Memory B cell (primary cell): ENCODE results near the gene ZNF366.

ENCODE experiments used
- ATAC-seq: fragments of 150-1000 bp; cut with Tn5 transposase; 2 replicates; pipeline ENCODE4 v1.10.0; 2021; ENCODE audit warnings: low read depth, mild to moderate bottlenecking, moderate library complexity
- DNase-seq, 2 donors: peaks; one replicate each; pipeline ENCODE4 v3.0.0; 2022; ENCODE audit warnings: low spot score in 2 of 2
- H3K27ac Mint-ChIP-seq: one replicate; pipeline ENCODE4 v1.8.0; 2022; ENCODE audit warnings: mild to moderate bottlenecking, moderate library complexity, mixed read lengths
- H3K27me3 Mint-ChIP-seq: one replicate; pipeline ENCODE4 v1.8.0; 2022; ENCODE audit warnings: mixed read lengths
- H3K36me3 Mint-ChIP-seq: one replicate; pipeline ENCODE4 v1.8.0; 2022; ENCODE audit warnings: mild to moderate bottlenecking, mixed read lengths
- H3K4me1 Mint-ChIP-seq: one replicate; pipeline ENCODE4 v1.8.0; 2022; ENCODE audit warnings: mixed read lengths
- H3K4me3 Mint-ChIP-seq: one replicate; pipeline ENCODE4 v1.8.0; 2022; ENCODE audit warnings: mild to moderate bottlenecking, moderate library complexity, mixed read lengths
- H3K9me3 Mint-ChIP-seq: one replicate; pipeline ENCODE4 v1.8.0; 2022; ENCODE audit warnings: mixed read lengths

Gene ZNF366

DNA sequence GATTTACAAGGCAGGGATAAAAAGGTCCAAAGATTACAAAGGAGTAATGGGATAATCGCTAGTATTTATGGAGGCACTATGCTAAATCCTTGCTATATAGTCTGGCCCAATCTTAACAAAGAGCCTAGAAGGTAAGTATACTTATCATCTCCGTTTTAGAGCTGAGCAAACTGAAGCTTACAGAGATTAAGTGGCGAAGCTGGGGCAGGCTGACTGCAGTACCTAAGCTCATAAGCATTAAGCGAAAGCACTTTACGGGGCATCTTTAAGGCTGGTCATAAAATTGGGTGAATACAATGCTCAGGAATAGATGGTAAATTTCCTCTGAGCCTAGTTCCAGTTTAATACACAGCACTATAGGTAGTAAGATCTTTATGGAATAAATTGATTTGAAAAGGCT, 30.0 kb upstream of the ZNF366 start:
- peaks cover 4% of the 10 kb centered on the region for H3K36me3 Mint-ChIP-seq
- H3K27ac Mint-ChIP-seq, result no peak overlapping the region
- DNase-seq (no peak), ATAC-seq (no peak)
- H3K27me3 Mint-ChIP-seq, result peaks cover 9% of the 10 kb centered on the region
- H3K4me1 Mint-ChIP-seq, result no peaks in the 10 kb centered on the region
- peaks cover 4% of the 10 kb centered on the region for H3K9me3 Mint-ChIP-seq
- H3K4me3 Mint-ChIP-seq, result no peak overlapping the region

DNA sequence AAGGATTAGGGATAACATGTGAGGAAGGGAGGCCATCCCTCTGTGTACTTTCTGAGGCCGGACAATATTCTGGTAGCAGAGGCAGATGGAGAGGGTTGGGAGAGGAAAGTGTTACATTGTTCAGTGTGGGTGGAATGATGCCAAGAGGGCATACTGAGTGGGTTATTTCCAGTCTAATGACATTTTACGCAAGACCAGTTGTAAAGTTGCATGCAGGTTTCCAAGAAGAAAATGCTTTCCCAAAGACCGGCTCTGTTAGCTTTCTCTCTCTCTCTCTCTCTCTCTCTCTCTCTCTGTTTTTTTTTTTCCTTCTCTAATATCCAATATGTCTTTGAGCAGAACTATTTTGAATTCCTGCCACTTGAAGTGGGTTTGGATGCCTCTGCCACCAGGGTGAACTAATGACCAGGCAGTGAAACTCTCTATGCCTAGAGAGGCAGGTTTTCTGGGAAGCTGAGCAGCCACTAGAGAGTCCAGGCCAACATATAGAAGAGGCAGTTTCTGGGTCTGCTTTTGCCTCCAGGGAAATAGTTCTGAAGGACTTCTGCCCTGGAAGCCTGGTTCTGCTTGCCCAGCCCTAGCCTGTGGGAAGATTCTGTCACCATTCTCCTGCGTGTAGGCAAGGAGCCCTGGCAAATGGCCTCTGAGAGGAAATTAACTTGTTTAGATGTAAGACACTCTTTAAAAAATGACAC, 24.4 kb upstream of the ZNF366 start:
- peaks cover 4% of the 10 kb centered on the region for H3K9me3 Mint-ChIP-seq

DNA sequence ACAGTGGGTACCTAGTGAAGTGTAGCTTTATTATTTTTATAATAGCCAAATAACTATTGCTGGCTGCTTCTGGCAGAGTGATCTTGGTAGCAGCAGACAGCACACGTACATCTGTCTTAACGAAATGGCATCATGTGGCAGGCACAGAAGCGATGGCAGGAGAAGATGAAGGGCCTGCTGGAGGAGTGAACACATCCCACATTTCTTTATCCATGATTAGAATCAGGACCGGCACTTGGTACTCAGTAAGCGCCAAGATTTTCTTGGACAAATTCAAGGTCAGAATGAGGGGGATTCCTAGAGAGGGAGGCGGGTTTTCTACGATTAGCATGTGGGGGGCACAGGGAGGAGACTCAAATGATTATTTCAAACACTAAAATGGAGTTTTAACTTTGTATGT, 23.0 kb upstream of the ZNF366 start:
- DNase-seq, result no peak
- Mint-ChIP-seq H3K27ac (no peak overlapping the region), H3K4me1 (no peaks in the 10 kb centered on the region), H3K4me3 (no peak overlapping the region), H3K36me3 (peaks cover 4% of the 10 kb centered on the region), H3K9me3 (peaks cover 4% of the 10 kb centered on the region), H3K27me3 (peaks cover 11% of the 10 kb centered on the region)
- ATAC-seq, result no peak

More for the DNA sequence above, 24.4 kb upstream of the ZNF366 start:
- Mint-ChIP-seq H3K27me3 (peaks cover 11% of the 10 kb centered on the region), H3K4me1 (no peaks in the 10 kb centered on the region), H3K27ac (no peak overlapping the region), H3K4me3 (no peak overlapping the region), H3K36me3 (peaks cover 4% of the 10 kb centered on the region)
- DNase-seq, result no peak
- no peak for ATAC-seq

DNA sequence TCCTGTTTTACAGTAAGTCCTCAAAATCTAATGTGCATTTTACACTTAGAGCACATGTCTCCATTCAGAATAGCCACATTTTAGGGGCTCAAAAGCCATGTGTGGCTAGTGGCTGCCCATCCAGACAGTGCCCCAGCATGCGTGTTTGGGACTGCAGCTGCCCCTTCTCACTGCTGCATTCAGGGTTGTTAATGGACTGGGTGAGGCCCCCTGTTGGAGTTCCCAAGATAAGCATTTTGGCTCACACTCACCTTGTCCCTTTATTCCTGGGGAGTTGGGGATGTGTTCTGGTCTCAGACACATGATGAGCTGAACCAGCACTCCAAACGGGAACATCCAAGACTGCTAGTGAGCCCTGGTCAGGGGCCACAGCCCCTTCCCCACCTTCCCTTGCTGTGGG, 22.2 kb upstream of the ZNF366 start:
- Mint-ChIP-seq H3K4me3 (no peak overlapping the region), H3K27ac (no peak overlapping the region), H3K4me1 (peaks cover under 1% of the 10 kb centered on the region), H3K36me3 (peaks cover 4% of the 10 kb centered on the region), H3K9me3 (peaks cover 4% of the 10 kb centered on the region), H3K27me3 (peaks cover 9% of the 10 kb centered on the region)
- ATAC-seq (no peak), DNase-seq (no peak)

DNA sequence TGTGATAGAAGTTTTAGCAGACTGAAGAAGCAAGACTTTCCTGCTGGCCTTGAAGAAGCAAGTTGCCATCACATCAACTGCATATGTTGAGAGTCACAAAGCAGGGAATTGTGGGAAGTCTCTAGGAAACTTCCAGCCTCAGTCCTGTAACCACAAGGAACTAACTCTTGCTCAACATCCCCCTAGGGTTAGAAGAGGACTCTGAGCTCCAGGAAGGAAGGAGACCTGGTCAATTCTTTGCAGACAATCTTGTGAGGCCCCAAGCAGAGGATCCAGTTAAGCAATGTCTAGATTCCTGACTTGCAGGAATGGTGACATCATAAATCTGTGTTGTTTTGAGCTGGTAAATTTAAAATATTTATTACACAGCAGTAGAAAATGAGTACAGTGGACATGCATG, 18.6 kb upstream of the ZNF366 start:
- H3K27ac Mint-ChIP-seq, result no peak overlapping the region
- DNase-seq, result no peak
- H3K27me3 Mint-ChIP-seq, result peaks cover 5% of the 10 kb centered on the region
- peaks cover 2% of the 10 kb centered on the region for H3K4me1 Mint-ChIP-seq
- no peaks in the 10 kb centered on the region for H3K9me3 Mint-ChIP-seq
- H3K4me3 Mint-ChIP-seq, result no peak overlapping the region
- no peaks in the 10 kb centered on the region for H3K36me3 Mint-ChIP-seq
- ATAC-seq, result no peak

DNA sequence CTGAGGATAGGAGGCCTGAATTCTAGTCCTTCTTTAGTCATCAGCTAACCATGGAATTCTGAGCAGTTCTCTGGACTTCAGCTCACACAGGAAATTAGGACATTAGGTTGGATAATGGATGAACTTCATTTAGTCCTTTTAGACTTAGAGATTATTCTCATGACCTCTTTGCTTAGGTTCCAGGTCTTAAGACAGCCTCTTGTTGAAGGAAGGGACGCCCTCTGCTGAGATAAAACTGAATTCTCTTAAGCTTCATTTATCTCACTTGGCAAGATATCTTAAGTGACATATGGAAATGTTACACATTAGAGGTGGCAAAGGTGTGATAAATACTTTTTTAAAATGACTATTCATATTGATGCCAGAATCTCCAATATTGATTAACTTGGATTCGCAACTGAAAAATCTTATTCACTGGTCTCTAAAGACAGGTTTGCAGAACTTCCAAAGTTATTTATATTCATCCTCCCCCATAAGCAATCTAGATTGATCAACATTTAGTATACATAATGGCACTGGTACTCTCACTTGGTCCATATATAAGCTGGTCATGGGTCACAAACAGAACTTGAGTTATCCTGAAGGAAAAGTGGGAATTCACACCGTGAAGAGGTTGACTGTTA, 16.9 kb upstream of the ZNF366 start:
- ATAC-seq (peak; percentile 62), DNase-seq (peak in 1 of 2 donors; percentile 20)
- H3K4me1 Mint-ChIP-seq, result peaks cover 2% of the 10 kb centered on the region
- H3K27me3 Mint-ChIP-seq, result peaks cover 3% of the 10 kb centered on the region
- H3K36me3 Mint-ChIP-seq, result peaks cover 3% of the 10 kb centered on the region
- H3K27ac Mint-ChIP-seq, result no peak overlapping the region
- peaks cover 4% of the 10 kb centered on the region for H3K9me3 Mint-ChIP-seq
- no peak overlapping the region for H3K4me3 Mint-ChIP-seq

DNA sequence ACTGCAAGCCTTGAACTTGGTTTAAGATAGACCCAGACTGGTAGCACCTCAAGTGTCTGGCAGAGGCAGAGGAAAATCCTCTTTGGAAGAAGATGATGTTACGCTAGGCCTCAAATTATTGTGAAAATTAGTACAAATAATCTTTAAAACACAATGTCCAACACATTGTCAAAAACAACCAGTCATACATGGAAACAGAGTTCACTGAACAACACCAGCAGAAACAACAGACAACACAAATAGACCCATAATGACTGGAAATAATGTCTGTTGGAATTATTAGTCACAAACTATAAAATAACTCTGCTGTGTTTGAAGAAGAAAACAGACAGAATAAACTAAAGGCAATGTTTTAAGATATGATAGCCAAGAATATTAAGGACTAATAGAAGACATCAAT, 15.4 kb upstream of the ZNF366 start:
- no peak overlapping the region for H3K27ac Mint-ChIP-seq
- H3K9me3 Mint-ChIP-seq, result peaks cover 4% of the 10 kb centered on the region
- peaks cover 2% of the 10 kb centered on the region for H3K27me3 Mint-ChIP-seq
- no peak for ATAC-seq
- no peak overlapping the region for H3K4me3 Mint-ChIP-seq
- H3K4me1 Mint-ChIP-seq, result peaks cover 7% of the 10 kb centered on the region
- DNase-seq, result no peak
- peaks cover 3% of the 10 kb centered on the region for H3K36me3 Mint-ChIP-seq

DNA sequence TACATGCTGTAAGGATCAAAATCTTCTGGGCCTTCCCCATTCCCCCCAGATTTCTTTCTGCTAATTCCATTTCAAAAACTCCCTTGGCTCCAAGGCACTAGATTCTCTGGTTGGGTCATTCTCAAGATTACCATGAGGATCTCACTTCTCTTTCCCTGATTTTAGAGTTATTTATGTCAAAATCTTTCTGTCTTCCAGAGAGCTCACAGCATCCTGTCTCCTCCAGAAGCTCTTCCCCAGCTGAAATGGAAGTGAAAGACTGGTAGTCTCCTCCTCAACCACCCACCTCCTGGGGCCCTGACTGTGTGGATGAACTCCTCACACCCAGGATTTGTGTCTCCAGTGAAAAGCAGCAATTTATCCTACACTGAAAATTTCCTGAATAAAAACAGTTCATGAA, 11.9 kb upstream of the ZNF366 start:
- DNase-seq, result no peak

DNA sequence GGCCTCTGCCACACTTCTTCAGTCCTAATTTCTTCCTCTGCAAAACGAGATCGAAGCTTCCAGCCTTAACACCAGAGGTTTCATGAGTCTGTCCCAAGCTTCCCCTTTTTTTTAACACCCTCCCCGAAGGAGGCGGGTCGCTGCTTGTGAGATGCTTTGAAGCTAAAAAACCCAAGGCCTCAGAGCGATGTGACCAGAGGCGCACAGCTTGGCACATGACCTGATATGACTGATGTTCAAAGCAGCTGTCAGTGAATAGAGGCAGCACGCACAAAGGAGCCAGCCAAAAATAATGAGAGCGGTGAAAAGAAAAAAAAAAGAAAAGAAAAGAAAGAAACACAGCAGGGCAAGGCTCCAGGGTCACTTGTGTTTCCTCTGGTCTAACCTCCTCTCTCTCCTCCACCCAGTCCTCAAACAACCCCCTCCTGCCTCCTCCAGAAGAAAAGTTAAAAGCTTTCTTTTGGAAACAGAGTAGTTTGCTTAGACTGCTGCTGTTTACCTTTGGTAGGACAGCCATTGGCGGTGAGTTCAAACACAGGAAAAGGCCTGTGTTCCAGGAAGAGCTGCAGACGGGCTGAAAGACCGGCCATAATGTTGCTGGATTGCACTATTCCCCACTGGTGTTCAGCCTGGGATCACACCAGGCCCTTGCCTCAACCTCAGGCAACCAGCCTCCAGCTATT, 10.9 kb upstream of the ZNF366 start:
- ATAC-seq, result peak; percentile 93
- Mint-ChIP-seq H3K27me3 (no peaks in the 10 kb centered on the region), H3K27ac (no peak overlapping the region), H3K36me3 (peaks cover 3% of the 10 kb centered on the region), H3K4me1 (peaks cover 6% of the 10 kb centered on the region), H3K4me3 (no peak overlapping the region), H3K9me3 (peaks cover 4% of the 10 kb centered on the region)
- no peak for DNase-seq

More for the DNA sequence above, 11.9 kb upstream of the ZNF366 start:
- Mint-ChIP-seq H3K36me3 (peaks cover 3% of the 10 kb centered on the region), H3K9me3 (peaks cover 4% of the 10 kb centered on the region), H3K4me1 (peaks cover 6% of the 10 kb centered on the region), H3K27ac (no peak overlapping the region), H3K27me3 (no peaks in the 10 kb centered on the region), H3K4me3 (no peak overlapping the region)
- no peak for ATAC-seq

DNA sequence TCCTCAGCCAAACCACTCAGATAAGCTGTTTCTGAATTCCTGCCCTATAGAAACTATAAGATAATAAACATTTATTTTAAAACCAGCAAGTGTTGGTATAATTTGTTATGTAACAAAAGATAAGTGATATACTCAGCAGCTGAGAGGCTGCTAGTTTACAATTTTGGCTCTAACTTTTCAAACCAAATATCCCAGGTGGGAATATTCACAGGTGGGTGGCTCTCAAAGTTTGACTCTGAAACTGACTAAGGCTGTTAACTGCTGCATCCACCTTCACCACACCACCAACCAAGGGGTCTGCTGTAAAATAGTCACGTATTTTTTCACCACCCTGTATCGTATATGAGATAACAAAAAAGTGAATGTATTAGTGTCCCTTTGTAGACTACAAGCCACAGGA, 9.7 kb upstream of the ZNF366 start:
- peaks cover 3% of the 10 kb centered on the region for H3K36me3 Mint-ChIP-seq

DNA sequence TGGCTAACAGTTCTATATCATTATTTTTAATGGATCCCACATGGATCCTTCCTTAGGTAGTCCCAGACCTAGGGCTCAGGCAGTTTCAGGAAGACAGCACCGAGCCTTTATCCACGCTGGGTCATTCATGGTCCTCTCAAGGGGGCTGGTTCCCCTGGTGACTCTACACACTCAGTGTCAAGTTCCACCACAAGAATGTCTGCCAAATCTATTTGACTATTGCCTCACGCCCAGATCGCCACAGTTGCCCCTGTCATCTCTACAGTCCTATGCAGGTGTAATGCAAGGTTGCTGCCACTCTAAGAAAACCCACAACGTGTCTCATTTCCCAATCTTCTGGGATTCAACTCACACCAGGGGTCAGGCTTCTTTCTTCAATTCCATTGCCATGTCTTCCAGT, 8.0 kb upstream of the ZNF366 start:
- no peak for ATAC-seq

More for the DNA sequence above, 9.7 kb upstream of the ZNF366 start:
- DNase-seq (no peak), ATAC-seq (no peak)
- Mint-ChIP-seq H3K4me3 (no peak overlapping the region), H3K27ac (no peak overlapping the region), H3K9me3 (peaks cover 4% of the 10 kb centered on the region), H3K4me1 (peaks cover 6% of the 10 kb centered on the region), H3K27me3 (peaks cover 1% of the 10 kb centered on the region)

DNA sequence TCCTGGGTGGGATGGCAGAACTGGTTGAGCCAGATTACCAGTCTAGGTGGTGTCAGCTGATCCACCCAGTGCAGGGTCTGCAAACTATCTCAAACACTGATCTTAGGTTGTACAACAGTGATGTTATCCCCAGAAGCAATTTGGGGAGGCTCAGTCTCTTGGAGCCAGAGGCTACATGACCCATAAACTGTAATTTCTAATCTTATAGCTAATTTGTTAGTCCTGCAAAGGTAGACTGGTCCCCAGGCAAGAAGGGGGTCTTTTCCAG, 5.3 kb upstream of the ZNF366 start:
- Mint-ChIP-seq H3K27ac (no peak overlapping the region), H3K27me3 (peaks cover 4% of the 10 kb centered on the region), H3K36me3 (no peaks in the 10 kb centered on the region), H3K4me1 (peaks cover 8% of the 10 kb centered on the region), H3K9me3 (no peaks in the 10 kb centered on the region), H3K4me3 (no peak overlapping the region)
- ATAC-seq (no peak), DNase-seq (no peak)

More for the DNA sequence above, 8.0 kb upstream of the ZNF366 start:
- H3K27me3 Mint-ChIP-seq, result peaks cover 4% of the 10 kb centered on the region
- no peak overlapping the region for H3K4me3 Mint-ChIP-seq
- H3K36me3 Mint-ChIP-seq, result peaks cover 1% of the 10 kb centered on the region
- peaks cover 1% of the 10 kb centered on the region for H3K9me3 Mint-ChIP-seq
- peaks cover 6% of the 10 kb centered on the region for H3K4me1 Mint-ChIP-seq
- no peak for DNase-seq
- H3K27ac Mint-ChIP-seq, result no peak overlapping the region

DNA sequence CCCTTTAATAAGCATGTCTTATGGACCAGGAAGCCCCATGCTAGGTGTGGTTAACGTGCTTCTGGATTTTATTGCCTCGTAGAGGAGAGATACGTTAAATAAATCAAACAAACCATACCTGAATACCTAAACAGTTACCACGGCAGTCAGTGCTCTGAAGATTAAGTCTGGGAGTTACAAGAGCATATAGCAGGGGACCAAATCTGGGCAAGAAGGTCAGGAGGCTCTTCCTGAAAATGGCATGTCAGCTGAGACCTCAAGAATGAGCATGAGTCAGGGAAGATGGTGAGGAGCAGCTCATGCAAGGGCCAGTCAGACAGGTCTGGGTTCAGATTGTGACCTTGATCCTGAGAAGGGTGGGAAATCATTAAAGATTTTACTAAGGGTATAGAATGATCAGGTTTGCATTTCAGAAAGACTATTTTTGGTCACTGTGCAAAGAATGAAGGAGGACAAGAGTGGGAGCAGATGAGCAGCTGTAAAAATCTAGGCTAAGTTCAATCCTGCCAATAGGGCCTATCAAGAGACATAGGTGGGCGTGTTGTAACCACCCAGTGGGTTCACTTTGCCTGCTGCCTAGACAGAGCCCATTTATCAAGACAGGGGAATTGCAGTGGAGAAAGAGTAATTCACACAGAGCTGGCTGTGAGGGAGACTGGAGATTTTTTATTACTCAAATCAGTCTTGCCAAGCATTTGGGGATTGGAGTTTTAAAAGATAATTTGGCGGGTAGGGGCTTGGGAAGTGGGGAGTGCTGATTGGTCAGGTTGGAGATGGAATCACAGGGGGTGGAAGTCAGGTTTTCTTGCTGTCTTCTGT, 4.8 kb upstream of the ZNF366 start:
- H3K4me1 Mint-ChIP-seq, result peaks cover 14% of the 10 kb centered on the region
- H3K27ac Mint-ChIP-seq, result no peak overlapping the region
- H3K36me3 Mint-ChIP-seq, result no peaks in the 10 kb centered on the region
- ATAC-seq (no peak), DNase-seq (no peak)
- H3K4me3 Mint-ChIP-seq, result no peak overlapping the region
- H3K9me3 Mint-ChIP-seq, result no peaks in the 10 kb centered on the region
- H3K27me3 Mint-ChIP-seq, result peaks cover 4% of the 10 kb centered on the region

DNA sequence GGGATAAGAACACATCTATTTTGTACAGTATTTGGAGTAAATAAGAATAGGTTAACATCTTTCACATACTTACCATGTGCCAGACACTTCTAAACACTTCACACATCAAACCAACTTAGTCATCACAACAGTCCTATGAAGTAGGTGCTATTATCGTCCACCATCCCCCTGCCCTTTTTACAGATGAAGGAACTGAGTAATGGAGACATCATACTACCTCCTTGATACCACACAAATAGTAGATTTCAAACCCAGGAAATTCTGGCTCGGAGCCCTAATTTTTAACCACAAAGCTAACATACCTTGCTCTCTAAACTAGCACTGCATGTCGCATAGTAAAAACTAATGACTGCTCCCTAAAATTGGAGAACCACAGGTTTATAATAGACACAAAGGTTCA, 4.2 kb upstream of the ZNF366 start:
- Mint-ChIP-seq H3K27ac (no peak overlapping the region), H3K27me3 (peaks cover 4% of the 10 kb centered on the region), H3K9me3 (no peaks in the 10 kb centered on the region), H3K4me3 (no peak overlapping the region), H3K36me3 (no peaks in the 10 kb centered on the region), H3K4me1 (peaks cover 17% of the 10 kb centered on the region)
- DNase-seq (no peak), ATAC-seq (no peak)
